ENCODE measurements around the gene ASXL2.
"Not testable (repeated sequence)": the region's sequence is repeated elsewhere in the genome, so short reads cannot be mapped to it uniquely, and the experiment has no call there.

The ASXL2 gene

DNA sequence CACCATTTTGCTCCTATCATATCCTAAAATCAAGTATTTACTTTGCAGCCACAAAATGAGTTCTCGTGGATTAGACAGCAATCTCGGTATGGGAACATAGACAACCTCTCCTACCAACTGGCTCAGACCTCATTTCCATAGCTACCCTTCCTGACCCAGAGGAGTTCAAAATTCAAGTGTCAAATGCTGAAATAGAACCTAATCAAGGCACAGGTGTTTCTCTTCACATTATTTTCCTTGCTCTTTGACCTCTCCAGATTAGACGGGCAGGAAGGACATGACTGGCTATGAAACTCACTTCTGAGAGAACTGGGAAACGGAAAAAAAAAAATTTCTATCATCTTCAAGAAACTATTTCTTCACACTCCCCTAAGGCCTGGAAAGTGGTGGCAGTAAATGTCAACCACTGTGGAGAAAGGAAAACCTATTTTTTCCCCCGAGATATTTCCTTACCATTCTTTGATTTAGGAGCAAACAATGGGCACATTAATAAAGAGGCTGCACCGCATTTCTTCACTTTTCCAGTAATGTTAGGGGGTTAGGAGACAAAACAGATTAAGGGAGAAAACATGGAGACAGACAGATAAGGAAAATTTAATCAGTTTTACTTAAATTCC, 141.3 kb downstream of the ASXL2 start:
- no peak for DNase-seq (ENCODE audit: low read depth)

- no peak for DNase-seq (ENCODE audit: low read depth)
Observed at GRCh38 chr2:25735835-25736234, 142.5 kb downstream of the ASXL2 start.

GRCh38 chr2:25728559-25728958, 149.7 kb downstream of the ASXL2 start:
- no peak for DNase-seq (ENCODE audit: low read depth)

- no peak for DNase-seq (ENCODE audit: low read depth)
Observed at GRCh38 chr2:25726522-25726921, 151.8 kb downstream of the ASXL2 start.

DNA sequence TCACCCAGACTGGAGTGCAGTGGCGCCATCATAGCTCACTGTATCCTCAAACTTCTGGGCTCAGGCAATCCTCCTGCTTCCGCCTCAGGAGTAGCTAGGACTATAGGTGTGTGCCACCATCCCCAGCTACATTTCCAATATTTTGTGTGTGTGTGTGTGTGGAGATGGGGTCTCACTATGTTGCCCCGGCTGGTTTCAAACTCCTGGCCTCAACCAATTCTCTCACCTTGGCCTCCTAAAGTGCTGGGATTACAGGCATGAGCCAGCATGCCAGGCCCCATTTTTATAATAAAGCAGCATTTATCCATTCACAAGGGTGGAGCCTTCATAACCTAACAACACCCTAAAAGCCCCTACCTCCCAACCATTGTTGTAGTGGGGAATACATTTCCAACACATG, 152.4 kb downstream of the ASXL2 start:
- DNase-seq (ENCODE audit: low read depth), result no peak

DNA sequence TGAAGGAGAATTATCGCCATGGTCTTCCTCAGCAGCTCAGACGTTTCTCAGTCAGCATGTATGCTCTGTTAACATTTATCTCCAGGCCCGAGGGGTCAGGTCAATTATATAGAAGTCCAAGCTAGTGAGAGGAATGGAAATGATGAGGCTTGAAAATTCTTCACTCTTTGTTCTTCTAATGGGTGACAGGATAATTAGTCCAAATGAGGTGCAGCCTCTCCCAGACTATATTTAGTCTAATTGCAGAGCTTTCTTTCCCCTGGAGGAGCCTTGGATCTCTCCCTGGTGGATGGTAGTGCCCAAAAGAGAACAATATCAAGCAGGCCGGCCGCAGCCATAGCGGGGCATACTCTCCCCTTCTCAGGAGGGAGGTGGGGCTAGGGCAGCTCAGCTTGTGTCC, 153.5 kb downstream of the ASXL2 start:
- no peak for DNase-seq (ENCODE audit: low read depth)

DNA sequence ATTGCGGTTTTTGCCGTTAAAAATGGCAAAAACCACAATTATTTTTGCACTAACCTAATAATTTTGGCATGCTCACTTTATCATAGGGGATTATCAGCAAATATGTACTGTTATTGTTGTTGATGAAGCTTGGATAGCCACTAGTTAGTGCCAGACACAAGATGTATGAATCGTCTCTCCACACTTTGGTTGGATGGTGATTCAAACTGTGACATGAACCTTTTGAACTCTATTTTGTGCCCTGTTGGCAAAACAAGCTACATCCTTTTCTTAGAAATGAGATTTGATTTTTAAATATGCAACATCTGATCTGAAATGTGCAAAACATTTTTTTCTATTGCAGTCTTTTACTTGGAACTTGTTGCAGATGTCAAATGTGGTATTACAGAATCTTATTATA, 156.1 kb downstream of the ASXL2 start:
- DNase-seq (ENCODE audit: low read depth), result no peak

DNA sequence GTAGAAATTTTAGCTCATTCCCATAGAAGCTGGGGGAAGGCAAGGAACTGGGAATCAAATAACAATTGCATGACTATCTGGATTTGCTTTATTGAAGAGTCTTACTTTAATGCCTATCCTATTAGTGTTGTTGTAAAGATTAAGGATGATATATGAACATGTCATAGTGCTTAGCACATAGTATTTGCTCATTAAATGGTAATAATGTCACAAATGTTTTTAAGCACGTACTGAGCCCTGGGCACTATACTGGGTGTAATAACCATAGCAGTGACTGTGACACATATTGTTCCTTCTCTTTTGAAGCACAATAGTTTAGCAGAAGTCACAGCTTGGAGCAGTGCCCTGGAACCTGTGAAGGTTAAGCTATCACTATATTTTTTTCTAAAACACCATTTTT, 157.7 kb downstream of the ASXL2 start:
- no peak for DNase-seq (ENCODE audit: low read depth)

- DNase-seq (ENCODE audit: low read depth), result no peak
Observed at GRCh38 chr2:25714740-25715139, 163.5 kb downstream of the ASXL2 start.

DNA sequence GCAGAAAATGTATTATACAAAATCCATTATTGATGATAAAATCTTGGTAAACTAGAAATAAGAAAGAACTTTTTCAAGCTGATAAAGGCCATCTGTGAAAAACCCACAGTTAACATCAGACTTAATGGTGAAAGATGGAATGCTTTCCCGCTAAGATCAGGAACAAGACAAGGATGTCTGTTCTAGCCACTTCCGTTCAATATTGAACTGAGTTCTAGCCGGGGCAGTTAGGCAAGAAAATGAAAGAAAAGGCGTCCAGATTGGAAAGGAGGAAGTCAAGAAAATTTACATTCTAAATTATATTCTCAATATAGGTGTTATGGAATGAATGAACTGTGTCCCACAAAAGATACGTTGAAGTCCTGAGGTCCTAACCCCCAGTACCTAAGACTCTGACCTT, 165.8 kb downstream of the ASXL2 start:
- no peak for DNase-seq (ENCODE audit: low read depth)

GRCh38 chr2:25711675-25712354, 166.5 kb downstream of the ASXL2 start:
- DNase-seq (ENCODE audit: low read depth), result no peak

DNA sequence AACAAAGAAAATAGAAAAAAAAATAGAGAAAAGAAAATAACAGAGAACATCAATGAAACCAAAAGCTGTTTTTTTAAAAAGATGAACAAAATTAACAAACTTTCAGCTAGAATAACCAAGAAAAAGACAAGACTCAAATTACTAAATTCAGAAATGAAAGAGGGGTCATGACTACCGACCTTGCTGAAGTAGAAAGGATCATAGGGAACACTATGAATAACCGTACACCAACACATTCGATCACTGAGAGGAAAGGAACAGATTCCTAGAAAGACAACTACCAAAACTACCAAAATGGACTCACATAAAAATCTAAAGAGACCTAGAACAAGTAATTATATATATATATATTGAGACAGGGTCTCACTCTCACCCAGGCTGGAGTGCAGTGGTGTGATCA, 167.5 kb downstream of the ASXL2 start:
- DNase-seq (ENCODE audit: low read depth), result no peak

- DNase-seq (ENCODE audit: low read depth), result no peak
Observed at GRCh38 chr2:25709349-25709748, 168.9 kb downstream of the ASXL2 start.

DNA sequence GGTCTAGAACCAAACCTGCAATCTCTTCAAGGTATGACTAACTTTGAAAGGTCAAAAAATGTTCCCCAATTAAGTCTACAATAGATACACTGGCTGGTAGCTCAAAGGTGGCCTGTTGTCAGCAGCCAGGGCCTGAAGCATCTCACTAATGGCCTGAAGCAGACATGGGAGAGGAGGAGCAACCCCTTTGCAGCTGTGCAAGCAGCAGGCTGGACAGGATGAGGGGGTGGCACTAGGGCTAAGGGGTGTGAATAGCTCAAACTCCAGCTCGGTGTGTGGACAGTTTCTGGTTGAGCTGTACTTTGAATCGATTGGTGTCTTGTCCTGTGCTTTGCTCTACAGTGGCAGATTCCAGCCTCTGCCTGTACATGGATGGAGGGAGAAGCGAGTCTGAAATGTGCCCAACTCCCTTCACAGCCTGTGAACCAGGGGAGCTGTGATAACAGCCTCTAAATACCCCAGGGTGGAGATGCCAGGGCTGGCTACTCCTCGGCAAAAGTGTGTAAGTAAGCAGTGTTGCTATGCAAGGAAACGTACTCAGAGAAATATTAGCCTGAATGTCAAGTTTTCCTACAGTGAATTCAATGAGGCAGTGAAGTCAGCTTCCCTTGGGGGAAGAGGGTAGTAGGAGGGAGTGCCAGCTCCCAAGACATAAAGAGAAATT, 170.2 kb downstream of the ASXL2 start:
- DNase-seq (ENCODE audit: low read depth), result no peak

- DNase-seq (ENCODE audit: low read depth), result not testable (repeated sequence)
Observed at GRCh38 chr2:25705575-25705974, 172.7 kb downstream of the ASXL2 start.

- no peak for DNase-seq (ENCODE audit: low read depth)
Observed at GRCh38 chr2:25701801-25702200, 176.5 kb downstream of the ASXL2 start.

DNA sequence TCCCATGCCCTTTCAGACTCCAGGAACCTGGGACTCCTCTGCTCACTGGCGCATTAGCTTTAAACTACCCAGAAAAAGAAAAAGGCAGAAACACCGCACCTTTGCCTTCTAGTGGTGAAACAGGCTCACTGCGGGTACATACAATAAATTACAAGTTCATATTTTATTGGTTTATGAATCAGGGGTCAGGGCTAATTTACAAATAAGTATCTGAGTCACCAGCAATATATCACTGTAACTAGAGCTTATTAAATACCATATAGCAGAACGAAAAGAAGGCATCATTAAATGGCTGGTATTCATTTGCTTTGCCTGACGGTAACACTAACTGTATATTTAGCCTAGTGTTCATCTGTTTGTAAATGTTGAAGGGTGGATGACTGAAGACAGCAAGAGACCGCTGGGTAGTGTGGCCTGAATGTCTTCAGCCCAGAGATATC, 178.0 kb downstream of the ASXL2 start:
- peak; percentile 34 for DNase-seq (ENCODE audit: low read depth)

- DNase-seq (ENCODE audit: low read depth), result no peak
Observed at GRCh38 chr2:25699216-25699615, 179.1 kb downstream of the ASXL2 start.

DNA sequence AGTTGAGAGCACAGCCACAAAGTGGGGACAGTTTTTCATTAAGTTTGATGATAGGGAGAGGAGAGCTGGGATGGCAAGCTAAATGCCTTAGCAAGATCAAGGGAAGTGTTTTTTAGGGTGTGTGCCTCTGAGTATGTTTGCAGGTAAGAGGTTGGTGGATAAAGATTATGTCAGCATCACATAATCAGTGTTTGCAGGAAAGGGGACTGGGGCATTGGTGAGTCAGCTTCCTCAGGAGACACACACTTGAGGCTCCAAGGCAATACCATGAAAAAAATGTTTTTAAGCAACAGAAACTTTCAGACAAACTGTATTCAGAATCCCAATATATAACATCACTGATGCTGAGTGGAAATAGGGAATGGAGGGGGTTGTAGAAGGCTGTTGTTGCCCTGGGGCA, 179.5 kb downstream of the ASXL2 start:
- DNase-seq (ENCODE audit: low read depth), result no peak

- DNase-seq (ENCODE audit: low read depth), result no peak
Observed at GRCh38 chr2:25697559-25698341, 180.5 kb downstream of the ASXL2 start.

GRCh38 chr2:25692737-25693445, 185.4 kb downstream of the ASXL2 start:
- no peak for DNase-seq (ENCODE audit: low read depth)

DNA sequence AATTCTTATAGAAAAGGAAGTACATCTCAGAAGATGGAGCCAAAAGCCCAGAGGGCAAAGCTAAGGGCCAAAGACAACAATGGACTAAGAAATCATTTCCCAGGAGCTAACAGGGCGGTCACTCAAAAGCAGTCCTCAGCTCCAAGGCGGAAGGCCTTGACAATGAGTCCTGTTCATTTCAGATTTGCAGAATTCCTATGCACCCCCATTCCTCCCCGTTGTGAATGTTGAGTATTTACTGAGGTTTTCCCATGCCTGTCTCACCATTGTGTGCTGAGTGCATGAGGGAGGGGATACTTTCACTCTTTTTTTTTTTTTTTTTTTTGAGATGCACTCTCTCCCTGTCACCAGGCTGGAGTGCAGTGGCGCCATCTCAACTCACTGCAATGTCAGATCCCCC, 186.1 kb downstream of the ASXL2 start:
- DNase-seq (ENCODE audit: low read depth), result peak; percentile 72

All from fibroblast of gingiva (primary cell).